HG02885 (cell line): ENCODE measurements around the gene ATP6V0D1.

Experiments used
- ATAC-seq: cut with Tn5 transposase; IDR thresholded peaks from one replicate; pipeline ENCODE4 v1.9.1; 2021; ENCODE audit warnings: mild to moderate bottlenecking; ENCODE audit not compliant: unreplicated experiment, poor library complexity

The ATP6V0D1 gene

GRCh38 chr16:67412294-67412693 lies 68.7 kb downstream of the ATP6V0D1 start:
- ATAC-seq = no peak

DNA sequence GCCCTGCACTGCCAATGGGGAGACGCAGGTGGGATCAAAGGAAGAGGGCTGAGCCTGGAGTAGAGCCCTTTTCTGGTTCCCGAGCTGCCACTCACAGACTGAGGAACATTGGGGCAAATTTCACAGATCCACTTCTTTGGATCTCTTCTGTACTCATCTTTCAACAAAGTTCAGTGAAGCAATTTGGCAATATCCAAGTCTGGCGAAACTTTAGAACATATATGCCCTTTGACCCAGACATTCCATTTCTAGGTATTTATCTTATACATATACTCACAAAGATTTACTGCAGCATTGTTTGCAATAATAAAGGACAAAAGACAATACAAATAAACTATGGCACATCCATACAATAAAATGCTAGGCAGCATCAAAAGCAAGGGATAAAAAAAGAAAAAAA lies 69.6 kb downstream of the ATP6V0D1 start:
- no peak for ATAC-seq

GRCh38 chr16:67409631-67410030 lies 71.3 kb downstream of the ATP6V0D1 start:
- ATAC-seq = no peak

- no peak for ATAC-seq
These were observed 73.0 kb downstream of the ATP6V0D1 start for GRCh38 chr16:67407788-67408452.

DNA sequence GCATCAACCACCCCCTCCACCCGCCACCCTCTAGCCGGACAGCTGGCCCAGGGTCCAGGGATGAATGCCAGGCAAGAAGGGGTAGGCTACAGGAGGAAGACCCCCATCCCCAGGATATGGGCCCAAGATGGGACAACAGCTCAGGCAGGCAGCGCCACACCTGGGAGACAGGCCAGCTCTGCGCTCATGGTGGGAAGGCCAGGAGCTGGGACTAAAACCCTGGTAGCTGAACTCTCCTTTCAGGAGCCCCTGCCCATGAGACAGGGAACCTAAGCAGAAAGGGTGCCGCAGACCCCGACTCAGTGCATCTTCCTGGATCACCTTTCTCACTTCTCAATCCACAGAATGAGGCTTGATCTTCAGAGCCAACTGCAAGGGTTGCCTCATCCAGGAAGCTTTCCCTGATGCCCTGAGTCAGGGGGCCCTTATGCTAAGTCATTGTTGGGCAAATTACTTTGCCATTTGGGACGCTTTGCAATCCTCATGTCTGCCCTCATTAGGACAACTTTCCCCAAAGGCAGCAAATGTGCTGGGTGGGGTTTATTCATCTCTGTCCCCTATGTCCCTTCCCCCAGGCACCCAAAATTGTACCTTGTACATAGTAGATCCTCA lies 73.7 kb downstream of the ATP6V0D1 start:
- no peak for ATAC-seq

GRCh38 chr16:67406111-67406971 lies 74.6 kb downstream of the ATP6V0D1 start:
- ATAC-seq = no peak

DNA sequence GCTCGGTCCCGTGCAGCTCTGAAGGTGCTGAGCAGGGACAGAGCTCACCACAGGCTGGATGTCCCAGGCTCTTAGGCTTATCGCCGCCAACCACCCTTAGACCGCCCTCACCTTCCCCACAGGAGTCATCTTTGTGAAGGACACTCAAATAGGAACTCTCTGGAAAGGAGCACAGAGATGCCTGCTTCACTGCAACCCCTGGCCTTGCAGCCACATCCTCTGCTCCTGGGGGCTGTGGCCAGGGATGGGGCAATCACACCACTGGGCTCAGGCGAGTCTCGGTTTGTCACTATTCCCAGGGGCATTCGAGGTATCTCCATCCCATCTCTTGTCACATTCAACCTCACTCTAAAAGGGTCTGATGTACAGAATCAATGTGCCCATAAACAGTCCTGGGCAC lies 75.6 kb downstream of the ATP6V0D1 start:
- no peak for ATAC-seq

- ATAC-seq = no peak
These were observed 76.2 kb downstream of the ATP6V0D1 start for GRCh38 chr16:67404740-67405226.

DNA sequence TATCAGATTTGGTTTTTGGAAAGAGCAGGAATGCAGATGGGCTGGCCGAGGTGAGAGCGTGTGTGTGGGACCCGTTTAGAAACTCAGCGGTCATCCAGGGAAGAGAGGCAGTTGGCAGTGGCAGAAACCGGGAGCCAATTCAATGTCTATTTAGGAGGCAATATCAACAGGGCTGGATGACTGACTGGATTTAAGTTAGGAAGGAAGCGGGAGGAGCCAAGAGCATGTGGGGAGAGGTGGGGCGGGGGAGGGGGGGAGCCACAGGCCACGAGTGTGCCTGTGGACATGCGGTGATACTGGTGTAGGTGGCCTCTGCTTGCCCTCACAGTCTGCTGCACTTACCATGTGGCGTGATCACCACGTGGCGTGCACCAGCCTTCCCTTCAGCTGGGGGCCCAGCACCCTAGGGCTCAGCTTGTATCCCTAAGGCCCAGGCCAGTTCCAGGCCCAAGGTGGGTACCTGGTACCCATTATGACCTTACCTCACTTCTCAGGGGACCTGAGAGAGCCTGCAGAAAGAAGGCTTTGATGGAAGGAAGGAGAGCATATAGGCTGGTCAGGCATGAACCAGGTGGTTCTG lies 76.9 kb downstream of the ATP6V0D1 start:
- ATAC-seq = no peak

GRCh38 chr16:67400901-67401300 lies 80.1 kb downstream of the ATP6V0D1 start:
- ATAC-seq = no peak

GRCh38 chr16:67399749-67400704 lies 80.9 kb downstream of the ATP6V0D1 start:
- peak; percentile 13 for ATAC-seq

GRCh38 chr16:67399218-67399733 lies 81.7 kb downstream of the ATP6V0D1 start:
- ATAC-seq = peak; percentile 60

DNA sequence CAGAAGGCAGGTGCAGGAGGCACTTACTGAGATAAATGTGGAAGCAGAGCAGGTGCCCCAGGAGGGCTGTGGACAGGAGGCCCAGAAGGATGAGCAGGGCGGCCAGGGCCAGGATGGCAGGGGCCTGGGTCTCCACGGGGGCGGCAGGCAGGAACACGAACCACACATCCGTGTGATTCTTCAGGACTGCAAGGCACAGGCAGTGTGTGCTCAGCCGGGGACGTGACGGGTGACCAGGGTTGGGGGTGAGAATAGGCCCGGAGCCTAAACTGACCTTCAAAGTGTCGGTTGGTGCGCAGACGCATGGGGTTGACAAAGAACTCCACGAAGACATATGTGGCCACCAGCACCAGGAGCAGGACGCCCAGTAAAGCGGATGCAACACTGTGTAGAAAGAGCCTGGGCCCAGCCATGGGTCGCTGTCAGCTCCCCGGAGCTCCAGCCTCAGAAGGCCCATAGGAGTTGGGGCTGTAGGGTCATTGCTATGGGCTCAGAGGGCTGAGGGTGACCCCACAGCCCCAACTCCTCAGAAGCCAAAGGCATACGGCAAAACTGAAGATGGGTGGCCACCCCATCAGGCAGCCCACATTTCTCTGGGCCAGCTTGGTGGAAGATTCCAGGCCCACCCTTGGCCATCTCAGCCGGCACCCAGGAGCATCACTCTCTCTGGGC lies 82.3 kb downstream of the ATP6V0D1 start:
- ATAC-seq = no peak

DNA sequence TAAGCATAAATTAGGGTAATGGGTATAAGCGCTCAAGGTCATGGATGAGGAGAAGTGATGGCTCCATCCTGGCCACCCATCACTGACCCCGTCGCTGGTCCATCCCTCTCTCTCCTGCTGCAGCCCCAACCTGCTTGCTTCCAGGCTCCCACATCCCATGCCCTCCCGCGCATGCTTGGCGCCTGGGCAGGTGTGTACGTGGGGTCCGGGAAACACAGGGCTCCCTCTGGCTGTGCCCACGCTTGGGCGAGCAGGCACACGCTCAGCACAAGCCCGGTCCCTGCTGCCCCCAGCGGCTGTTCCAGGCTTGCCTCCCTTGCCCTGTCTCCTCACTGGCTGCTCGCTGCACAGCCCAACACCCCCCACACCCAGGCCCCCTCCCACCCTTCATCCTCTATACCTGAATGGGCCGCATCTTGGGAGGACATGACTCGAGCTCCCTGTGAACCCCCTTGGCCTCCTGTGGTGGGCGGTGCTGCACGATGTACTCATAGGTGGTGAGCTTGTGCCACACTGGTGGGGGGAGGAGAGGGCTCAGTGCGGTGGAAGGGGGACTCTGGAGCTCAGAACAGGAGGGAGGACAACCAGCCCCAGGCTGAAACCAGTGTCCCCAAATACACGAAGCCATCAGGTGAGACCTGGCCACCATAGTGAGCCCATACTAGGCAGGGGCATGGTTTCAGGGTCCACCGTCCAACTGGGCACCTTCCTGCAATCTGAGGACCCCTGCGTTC lies 83.0 kb downstream of the ATP6V0D1 start:
- no peak for ATAC-seq

- ATAC-seq = no peak
These were observed 83.7 kb downstream of the ATP6V0D1 start for GRCh38 chr16:67397036-67397801.

DNA sequence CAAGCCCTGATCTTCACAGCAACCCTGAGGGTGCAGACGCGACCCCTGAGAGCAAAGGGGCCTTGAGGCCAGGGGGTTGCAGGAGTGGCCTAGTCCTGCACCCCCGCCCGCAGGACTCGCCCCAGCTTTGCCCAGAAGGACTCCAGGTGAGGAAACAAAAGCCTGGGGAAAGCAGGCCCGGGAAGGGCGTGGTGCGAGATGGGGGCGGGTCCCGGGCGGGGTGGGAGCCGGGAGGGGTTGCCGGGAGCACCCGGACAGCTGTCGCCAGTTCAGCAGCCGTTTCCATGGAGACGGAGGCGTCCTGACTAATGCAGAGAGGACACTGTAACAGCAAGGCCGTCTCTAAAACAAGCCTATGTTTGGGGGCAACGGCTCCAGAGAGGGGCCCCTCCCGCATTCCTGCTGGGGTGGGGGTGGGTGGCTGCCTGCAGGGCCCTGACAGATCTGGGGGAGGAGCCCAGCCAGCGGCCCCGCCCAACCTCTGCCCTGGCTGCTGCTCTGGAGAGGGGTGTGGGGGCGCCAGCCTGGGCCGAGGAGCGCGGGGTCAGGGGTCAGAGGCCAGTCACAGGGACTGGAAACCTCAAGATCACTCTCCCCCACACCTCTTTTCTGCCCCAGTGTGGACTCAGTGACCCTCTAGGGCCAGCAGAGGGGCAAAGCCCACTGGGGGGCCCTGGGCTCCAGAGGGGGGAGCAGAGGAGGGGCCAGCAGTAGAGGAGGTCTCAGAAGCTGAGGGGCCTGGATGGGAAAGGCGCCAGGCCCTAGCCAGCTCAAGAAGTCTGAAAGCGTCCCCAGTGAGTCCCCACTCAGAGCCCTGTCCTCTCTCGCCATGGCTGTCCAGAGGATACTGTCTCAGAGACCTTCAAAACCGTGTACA lies 84.6 kb downstream of the ATP6V0D1 start:
- no peak for ATAC-seq
